Activated CD4-positive, alpha-beta T cell treated with anti-CD3 and anti-CD28 coated beads, Interleukin-2, amount 10 ng/mL, durations not matched to agents 24 days and 14 days (primary cell): ENCODE results near the gene GEMIN7. TPM values are rescaled to one million over a fixed set of nuclear protein-coding genes. Genes with fewer than 3 reads are reported as not detected.
A peak's percentile ranks its signal among the peaks of the same experiment; 100 is the strongest.
"Not testable (repeated sequence)": the region's sequence is repeated elsewhere in the genome, so short reads cannot be mapped to it uniquely, and the experiment has no call there.

Experiments used
- DNase-seq: peaks from one replicate; pipeline ENCODE4 v3.0.0; 2022
- H3K27ac Mint-ChIP-seq: one replicate; pipeline ENCODE4 v1.8.0; 2022; ENCODE audit warnings: mild to moderate bottlenecking, mixed read lengths
- H3K27me3 Mint-ChIP-seq: one replicate; pipeline ENCODE4 v1.8.0; 2022; ENCODE audit warnings: mixed read lengths
- H3K36me3 Mint-ChIP-seq: one replicate; pipeline ENCODE4 v1.8.0; 2022; ENCODE audit warnings: low read depth, mild to moderate bottlenecking, mixed read lengths
- H3K4me1 Mint-ChIP-seq: one replicate; pipeline ENCODE4 v1.8.0; 2021; ENCODE audit warnings: mixed read lengths
- H3K4me3 Mint-ChIP-seq: one replicate; pipeline ENCODE4 v1.8.0; 2022; ENCODE audit warnings: mild to moderate bottlenecking, moderate library complexity, mixed read lengths
- H3K9me3 Mint-ChIP-seq: one replicate; pipeline ENCODE4 v1.8.0; 2021; ENCODE audit warnings: mixed read lengths
- intact Hi-C: fragments of 100-400 bp; cut with micrococcal nuclease; formaldehyde crosslinking; loops from one replicate; pipeline ENCODE4 v1.15.1; 2023
- total RNA-seq: library from RNA; stranded (reverse); gene quantifications from 2 replicates; pipeline ENCODE4 v1.2.3, GENCODE V29; 2022

GEMIN7 gene
- total RNA-seq, 1 donor from 2014 or later: 51.5 TPM

GRCh38 chr19:45098521-45099466 is 19.7 kb downstream of the GEMIN7 start:
- intact Hi-C loops: no loop called here
- H3K4me3 Mint-ChIP-seq: no peak overlapping the region
- DNase-seq: no peak
- H3K36me3 Mint-ChIP-seq: peaks cover 7% of the 10 kb centered on the region
- no peaks in the 10 kb centered on the region for H3K9me3 Mint-ChIP-seq
- H3K4me1 Mint-ChIP-seq: peaks cover 36% of the 10 kb centered on the region
- H3K27ac Mint-ChIP-seq: no peak overlapping the region
- H3K27me3 Mint-ChIP-seq: no peaks in the 10 kb centered on the region

GRCh38 chr19:45099467-45100191 is 20.6 kb downstream of the GEMIN7 start:
- no peaks in the 10 kb centered on the region for H3K27me3 Mint-ChIP-seq
- DNase-seq: no peak
- no peak overlapping the region for H3K4me3 Mint-ChIP-seq
- no peaks in the 10 kb centered on the region for H3K9me3 Mint-ChIP-seq
- intact Hi-C loops: no loop called here
- H3K27ac Mint-ChIP-seq: no peak overlapping the region
- peaks cover 37% of the 10 kb centered on the region for H3K4me1 Mint-ChIP-seq
- peaks cover 5% of the 10 kb centered on the region for H3K36me3 Mint-ChIP-seq

- Mint-ChIP-seq H3K27ac (no peak overlapping the region), H3K4me1 (peaks cover 37% of the 10 kb centered on the region), H3K9me3 (no peaks in the 10 kb centered on the region), H3K4me3 (no peak overlapping the region), H3K36me3 (peaks cover 1% of the 10 kb centered on the region), H3K27me3 (no peaks in the 10 kb centered on the region)
- DNase-seq: no peak
- intact Hi-C loops: no loop called here
These were observed 21.1 kb downstream of the GEMIN7 start for GRCh38 chr19:45100201-45100600.

GRCh38 chr19:45100846-45101252 is 21.8 kb downstream of the GEMIN7 start:
- peaks cover 39% of the 10 kb centered on the region for H3K4me1 Mint-ChIP-seq
- peaks cover 1% of the 10 kb centered on the region for H3K36me3 Mint-ChIP-seq
- intact Hi-C loops: no loop called here
- H3K9me3 Mint-ChIP-seq: no peaks in the 10 kb centered on the region
- no peak overlapping the region for H3K27ac Mint-ChIP-seq
- no peak for DNase-seq
- H3K27me3 Mint-ChIP-seq: no peaks in the 10 kb centered on the region
- H3K4me3 Mint-ChIP-seq: no peak overlapping the region

GRCh38 chr19:45101806-45102205 is 22.7 kb downstream of the GEMIN7 start:
- intact Hi-C loops: no loop called here
- H3K4me3 Mint-ChIP-seq: no peak overlapping the region

GRCh38 chr19:45102481-45102880 is 23.4 kb downstream of the GEMIN7 start:
- Mint-ChIP-seq H3K9me3 (no peaks in the 10 kb centered on the region), H3K4me1 (peaks cover 29% of the 10 kb centered on the region), H3K27me3 (no peaks in the 10 kb centered on the region), H3K4me3 (no peak overlapping the region), H3K27ac (no peak overlapping the region), H3K36me3 (no peaks in the 10 kb centered on the region)
- no peak for DNase-seq
- intact Hi-C loops: no loop called here

More at GRCh38 chr19:45101806-45102205, 22.7 kb downstream of the GEMIN7 start:
- H3K36me3 Mint-ChIP-seq: peaks cover under 1% of the 10 kb centered on the region
- no peak for DNase-seq
- no peaks in the 10 kb centered on the region for H3K27me3 Mint-ChIP-seq
- H3K27ac Mint-ChIP-seq: no peak overlapping the region
- no peaks in the 10 kb centered on the region for H3K9me3 Mint-ChIP-seq
- peaks cover 30% of the 10 kb centered on the region for H3K4me1 Mint-ChIP-seq

- H3K36me3 Mint-ChIP-seq: no peaks in the 10 kb centered on the region
- H3K4me3 Mint-ChIP-seq: no peak overlapping the region
- intact Hi-C loops: no loop called here
- H3K27me3 Mint-ChIP-seq: no peaks in the 10 kb centered on the region
- H3K27ac Mint-ChIP-seq: no peak overlapping the region
- DNase-seq: peak; percentile 72
- no peaks in the 10 kb centered on the region for H3K9me3 Mint-ChIP-seq
- H3K4me1 Mint-ChIP-seq: peaks cover 27% of the 10 kb centered on the region
These were observed 24.1 kb downstream of the GEMIN7 start for GRCh38 chr19:45103156-45103507.

- Mint-ChIP-seq H3K4me3 (no peak overlapping the region), H3K27me3 (no peaks in the 10 kb centered on the region), H3K27ac (no peak overlapping the region), H3K36me3 (no peaks in the 10 kb centered on the region), H3K9me3 (no peaks in the 10 kb centered on the region), H3K4me1 (peaks cover 24% of the 10 kb centered on the region)
- no peak for DNase-seq
- intact Hi-C loops: no loop called here
These were observed 24.7 kb downstream of the GEMIN7 start for GRCh38 chr19:45103508-45104319.

- Mint-ChIP-seq H3K27ac (peak overlapping the region; percentile 16), H3K4me1 (peaks cover 21% of the 10 kb centered on the region), H3K4me3 (peak overlapping the region; percentile 56), H3K9me3 (no peaks in the 10 kb centered on the region), H3K36me3 (no peaks in the 10 kb centered on the region), H3K27me3 (no peaks in the 10 kb centered on the region)
- intact Hi-C loops: no loop called here
- no peak for DNase-seq
These were observed 25.7 kb downstream of the GEMIN7 start for GRCh38 chr19:45104658-45105349.

- H3K27ac Mint-ChIP-seq, H3K9me3 Mint-ChIP-seq, H3K36me3 Mint-ChIP-seq, H3K4me3 Mint-ChIP-seq, H3K27me3 Mint-ChIP-seq, DNase-seq, intact Hi-C loops: not testable (repeated sequence)
- H3K4me1 Mint-ChIP-seq: peaks cover 21% of the 10 kb centered on the region
These were observed 27.3 kb downstream of the GEMIN7 start for GRCh38 chr19:45106363-45106762.

- no peak for DNase-seq
- peaks cover 18% of the 10 kb centered on the region for H3K4me1 Mint-ChIP-seq
- no peak overlapping the region for H3K27ac Mint-ChIP-seq
- intact Hi-C loops: no loop called here
- no peak overlapping the region for H3K4me3 Mint-ChIP-seq
- H3K27me3 Mint-ChIP-seq: no peaks in the 10 kb centered on the region
- H3K36me3 Mint-ChIP-seq: no peaks in the 10 kb centered on the region
- no peaks in the 10 kb centered on the region for H3K9me3 Mint-ChIP-seq
These were observed 28.6 kb downstream of the GEMIN7 start for GRCh38 chr19:45107621-45108150.

GRCh38 chr19:45110851-45111266 is 31.8 kb downstream of the GEMIN7 start:
- Mint-ChIP-seq H3K9me3 (no peaks in the 10 kb centered on the region), H3K27me3 (no peaks in the 10 kb centered on the region), H3K36me3 (no peaks in the 10 kb centered on the region), H3K27ac (no peak overlapping the region), H3K4me3 (no peak overlapping the region), H3K4me1 (peaks cover 2% of the 10 kb centered on the region)
- no peak for DNase-seq
- intact Hi-C loops: no loop called here
